Stimulated activated CD4-positive, alpha-beta T cell treated with anti-CD3 and anti-CD28 coated beads, Interleukin-12 subunit alpha, Interleukin-12 subunit beta, amount 100 ng/mL, for 48 hours (primary cell): ENCODE data around the gene TGFB2.

Experiments used
- DNase-seq, 3 donors: peaks; one replicate each; pipeline ENCODE4 v3.0.0-alpha.2; 2020; ENCODE audit warnings: low read depth in 2 of 3, low spot score in 1 of 3

The TGFB2 gene

GRCh38 chr1:218361298-218362065 is 16.3 kb downstream of the TGFB2 start:
- no peak for DNase-seq

- DNase-seq = no peak
Measured at GRCh38 chr1:218362418-218363076, 17.4 kb downstream of the TGFB2 start.

GRCh38 chr1:218363141-218363540 is 18.0 kb downstream of the TGFB2 start:
- DNase-seq = no peak

GRCh38 chr1:218364028-218364710 is 19.0 kb downstream of the TGFB2 start:
- no peak for DNase-seq

GRCh38 chr1:218365226-218365999 is 20.3 kb downstream of the TGFB2 start:
- DNase-seq = no peak

- DNase-seq = no peak
Measured at GRCh38 chr1:218366322-218367052, 21.4 kb downstream of the TGFB2 start.

GRCh38 chr1:218367118-218367517 is 22.0 kb downstream of the TGFB2 start:
- DNase-seq = no peak

- no peak for DNase-seq
Measured at GRCh38 chr1:218368686-218369085, 23.6 kb downstream of the TGFB2 start.

GRCh38 chr1:218369688-218370511 is 24.8 kb downstream of the TGFB2 start:
- no peak for DNase-seq

- no peak for DNase-seq
Measured at GRCh38 chr1:218371927-218372672, 27.0 kb downstream of the TGFB2 start.

- no peak for DNase-seq
Measured at GRCh38 chr1:218374401-218375353, 29.5 kb downstream of the TGFB2 start.

GRCh38 chr1:218376722-218377121 is 31.6 kb downstream of the TGFB2 start:
- no peak for DNase-seq

GRCh38 chr1:218377143-218377660 is 32.1 kb downstream of the TGFB2 start:
- peak; percentile 48 to 69 (median 55) for DNase-seq

- DNase-seq = no peak
Measured at GRCh38 chr1:218380125-218380977, 35.2 kb downstream of the TGFB2 start.

- no peak for DNase-seq
Measured at GRCh38 chr1:218382261-218382660, 37.1 kb downstream of the TGFB2 start.

- DNase-seq = no peak
Measured at GRCh38 chr1:218383051-218383450, 37.9 kb downstream of the TGFB2 start.

GRCh38 chr1:218383681-218384080 is 38.5 kb downstream of the TGFB2 start:
- no peak for DNase-seq
